ENCODE results near the gene MYLK3. TPM values are rescaled to one million over a fixed set of nuclear protein-coding genes. Genes with fewer than 3 reads are reported as not detected.

The MYLK3 gene
- total RNA-seq, 6 experiments from 2014 or later = 0.06 to 0.44 (median 0.23) TPM

GRCh38 chr16:46763147-46763546, 15.0 kb upstream of the MYLK3 start:
- no peak for TF ChIP-seq CTCF (IDR thresholded peaks at IDR 0.05)
- TF ChIP-seq POLR2A (IDR thresholded peaks at IDR 0.05) = no peak
- DNase-seq = no peak
- intact Hi-C loops (cut with DNase I) = no loop called here
- H3K9me3 ChIP-seq = no peaks in the 10 kb centered on the region
- no peaks in the 10 kb centered on the region for H3K4me1 ChIP-seq
- 47% methylated on average over 9 of the region's 12 CpGs for WGBS (ENCODE audit: insufficient coverage, low coverage, low lambda C conversion rate, missing lambda C conversion rate)
- no peaks in the 10 kb centered on the region for H3K27me3 ChIP-seq
- H3K27ac ChIP-seq = no peak overlapping the region
- no peak for ATAC-seq
- H3K4me3 ChIP-seq = no peak overlapping the region
- H3K36me3 ChIP-seq = no peaks in the 10 kb centered on the region

- H3K27me3 ChIP-seq = no peaks in the 10 kb centered on the region
- 91% methylated on average over 3 of the region's 3 CpGs for whole genome bisulfite sequencing (ENCODE audit: insufficient coverage, low coverage, low lambda C conversion rate, missing lambda C conversion rate)
- no peak for ATAC-seq
- H3K36me3 ChIP-seq = no peaks in the 10 kb centered on the region
- no peaks in the 10 kb centered on the region for H3K4me1 ChIP-seq
- no peak for DNase-seq
- intact Hi-C loops (cut with DNase I) = no loop called here
- no peaks in the 10 kb centered on the region for H3K9me3 ChIP-seq
- TF ChIP-seq POLR2A (IDR thresholded peaks at IDR 0.05) (no peak), CTCF (IDR thresholded peaks at IDR 0.05) (no peak)
- no peak overlapping the region for H3K4me3 ChIP-seq
- H3K27ac ChIP-seq = no peak overlapping the region
These were observed 14.4 kb upstream of the MYLK3 start for GRCh38 chr16:46762583-46762982.

GRCh38 chr16:46759309-46759708, 11.2 kb upstream of the MYLK3 start:
- intact Hi-C loops (cut with DNase I) = no loop called here
- Histone ChIP-seq H3K4me1 (no peaks in the 10 kb centered on the region), H3K4me3 (no peak overlapping the region), H3K36me3 (no peaks in the 10 kb centered on the region), H3K27ac (no peak overlapping the region), H3K9me3 (no peaks in the 10 kb centered on the region), H3K27me3 (no peaks in the 10 kb centered on the region)
- no peak for DNase-seq
- no peak for ATAC-seq
- no peak for TF ChIP-seq CTCF (IDR thresholded peaks at IDR 0.05)
- no peak for TF ChIP-seq POLR2A (IDR thresholded peaks at IDR 0.05)
- WGBS (ENCODE audit: insufficient coverage, low coverage, low lambda C conversion rate, missing lambda C conversion rate) = 72% methylated on average over 5 of the region's 5 CpGs

- Histone ChIP-seq H3K27me3 (no peaks in the 10 kb centered on the region), H3K36me3 (no peaks in the 10 kb centered on the region), H3K4me3 (no peak overlapping the region), H3K4me1 (no peaks in the 10 kb centered on the region), H3K9me3 (no peaks in the 10 kb centered on the region), H3K27ac (no peak overlapping the region)
- no peak for TF ChIP-seq CTCF (IDR thresholded peaks at IDR 0.05)
- no peak for TF ChIP-seq POLR2A (IDR thresholded peaks at IDR 0.05)
- intact Hi-C loops (cut with DNase I) = no loop called here
- no peak for DNase-seq
- 28% methylated on average over 14 of the region's 21 CpGs for WGBS (ENCODE audit: insufficient coverage, low coverage, low lambda C conversion rate, missing lambda C conversion rate)
- peak; percentile 45 to 55 (median 53) for ATAC-seq
These were observed 9.4 kb upstream of the MYLK3 start for GRCh38 chr16:46757339-46758050.

Measured in right lobe of liver (tissue), 6 donors.